Testis (tissue), 2 donors: ENCODE results near the gene CLDN19.
"Not testable (repeated sequence)": the region's sequence is repeated elsewhere in the genome, so short reads cannot be mapped to it uniquely, and the experiment has no call there.

ENCODE experiments used
- POLR2A ChIP-seq: fragments of 450-650 bp; IDR thresholded peaks from one replicate; pipeline ENCODE4 v1.6.1; 2017; ENCODE audit warnings: antibody characterized with exemption, mild to moderate bottlenecking, moderate library complexity
- TF ChIP-seq, protein P1 (sequence below), 3 experiments: fragments of 450-650 bp in 2 of 3; fragments of 200-600 bp in 1 of 3; sonication (generic) in 1 of 3; IDR thresholded peaks; one replicate each; pipeline ENCODE4 v1.5.1; 2016 to 2019; ENCODE audit warnings: antibody characterized with exemption in 3 of 3, mild to moderate bottlenecking in 2 of 3, moderate library complexity in 1 of 3

DNA sequence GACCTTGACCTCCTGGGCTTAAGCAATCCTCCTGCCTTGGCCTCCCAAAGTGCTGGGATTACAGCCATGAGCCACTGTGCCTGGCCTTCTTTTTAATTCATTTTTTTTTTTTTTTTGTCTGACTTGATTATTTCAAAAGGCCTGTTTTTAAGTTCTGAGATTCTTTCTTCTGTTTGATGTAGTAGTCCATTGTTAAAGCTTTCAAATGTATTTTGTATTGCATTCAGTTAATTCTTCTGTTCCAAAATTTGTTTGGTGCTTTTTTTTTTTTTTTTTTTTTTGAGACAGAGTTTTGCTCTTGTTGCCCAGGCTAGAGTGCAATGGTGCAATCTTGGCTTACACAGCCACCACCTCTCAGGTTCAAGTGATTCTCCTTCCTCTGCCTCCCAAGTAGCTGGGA lies 25.6 kb downstream of the CLDN19 start:
- TF ChIP-seq POLR2A: not testable (repeated sequence)
- TF ChIP-seq, protein P1, sequence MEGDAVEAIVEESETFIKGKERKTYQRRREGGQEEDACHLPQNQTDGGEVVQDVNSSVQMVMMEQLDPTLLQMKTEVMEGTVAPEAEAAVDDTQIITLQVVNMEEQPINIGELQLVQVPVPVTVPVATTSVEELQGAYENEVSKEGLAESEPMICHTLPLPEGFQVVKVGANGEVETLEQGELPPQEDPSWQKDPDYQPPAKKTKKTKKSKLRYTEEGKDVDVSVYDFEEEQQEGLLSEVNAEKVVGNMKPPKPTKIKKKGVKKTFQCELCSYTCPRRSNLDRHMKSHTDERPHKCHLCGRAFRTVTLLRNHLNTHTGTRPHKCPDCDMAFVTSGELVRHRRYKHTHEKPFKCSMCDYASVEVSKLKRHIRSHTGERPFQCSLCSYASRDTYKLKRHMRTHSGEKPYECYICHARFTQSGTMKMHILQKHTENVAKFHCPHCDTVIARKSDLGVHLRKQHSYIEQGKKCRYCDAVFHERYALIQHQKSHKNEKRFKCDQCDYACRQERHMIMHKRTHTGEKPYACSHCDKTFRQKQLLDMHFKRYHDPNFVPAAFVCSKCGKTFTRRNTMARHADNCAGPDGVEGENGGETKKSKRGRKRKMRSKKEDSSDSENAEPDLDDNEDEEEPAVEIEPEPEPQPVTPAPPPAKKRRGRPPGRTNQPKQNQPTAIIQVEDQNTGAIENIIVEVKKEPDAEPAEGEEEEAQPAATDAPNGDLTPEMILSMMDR (IDR thresholded peaks at IDR 0.05): not testable (repeated sequence)
